SJSA1 (cell line): ENCODE results near the gene OXLD1. TPM values are rescaled to one million over a fixed set of nuclear protein-coding genes. Genes with fewer than 3 reads are reported as not detected.

Experiments
- DNase-seq, 2 experiments: peaks; one replicate each; pipeline ENCODE4 v3.0.0-alpha.2; 2015 to 2020; ENCODE audit warnings: low spot score in 2 of 2, low read depth in 1 of 2
- H3K27ac ChIP-seq: fragments of 250-450 bp; sonication (Bioruptor Pico); 2 replicates; pipeline ENCODE4 v1.5.1; 2020; ENCODE audit warnings: mild to moderate bottlenecking, moderate library complexity
- H3K27me3 ChIP-seq: fragments of 250-450 bp; sonication (Bioruptor Pico); replicated peaks from 2 replicates; pipeline ENCODE4 v1.5.1; 2020; ENCODE audit warnings: mild to moderate bottlenecking, moderate library complexity
- H3K36me3 ChIP-seq: fragments of 250-450 bp; sonication (Bioruptor Pico); 2 replicates; pipeline ENCODE4 v1.5.1; 2020; ENCODE audit warnings: mild to moderate bottlenecking
- H3K4me1 ChIP-seq: fragments of 250-450 bp; sonication (Bioruptor Pico); replicated peaks from 2 replicates; pipeline ENCODE4 v1.6.1; 2021; ENCODE audit warnings: mild to moderate bottlenecking
- H3K4me3 ChIP-seq: fragments of 250-450 bp; sonication (Bioruptor Pico); 2 replicates; pipeline ENCODE4 v1.5.1; 2020; ENCODE audit warnings: mild to moderate bottlenecking
- H3K9me3 ChIP-seq: fragments of 250-450 bp; sonication (Bioruptor Pico); replicated peaks from 2 replicates; pipeline ENCODE4 v1.5.1; 2020; ENCODE audit warnings: mild to moderate bottlenecking
- total RNA-seq: library from RNA; depleted of rRNA; stranded (reverse); fragments of >200 nt; shearing (Covaris generic); gene quantifications from 2 replicates; pipeline ENCODE4 v1.2.3, GENCODE V29; 2014

OXLD1 gene
- total RNA-seq, 1 experiment from 2014 or later = 49.7 TPM

- H3K4me3 ChIP-seq = no peak overlapping the region
- H3K4me1 ChIP-seq = peaks cover 12% of the 10 kb centered on the region
- H3K9me3 ChIP-seq = no peaks in the 10 kb centered on the region
- no peaks in the 10 kb centered on the region for H3K27me3 ChIP-seq
- DNase-seq = no peak
- no peak overlapping the region for H3K27ac ChIP-seq
- peaks cover 25% of the 10 kb centered on the region for H3K36me3 ChIP-seq
Observed at GRCh38 chr17:81662002-81662401, 4.4 kb downstream of the OXLD1 start.

DNA sequence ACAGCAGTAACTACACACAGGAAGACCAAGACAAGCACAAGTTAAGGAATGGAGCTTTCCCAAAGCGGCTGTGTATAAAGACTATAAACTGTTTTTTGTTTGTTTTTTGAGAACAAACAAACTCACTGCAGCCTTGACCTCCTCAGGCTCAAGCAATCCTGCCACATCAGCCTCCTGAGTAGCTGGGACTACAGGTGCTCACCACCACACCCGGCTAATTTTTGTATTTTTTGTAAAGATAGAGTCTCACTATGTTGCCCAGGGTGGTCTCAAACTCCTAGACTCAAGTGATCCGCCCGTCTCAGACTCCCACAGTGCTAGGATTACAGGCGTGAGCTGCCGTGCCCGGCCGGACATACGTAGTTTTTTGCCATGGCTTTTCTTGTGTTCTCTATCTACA is 6.0 kb downstream of the OXLD1 start:
- Histone ChIP-seq H3K9me3 (no peaks in the 10 kb centered on the region), H3K27me3 (no peaks in the 10 kb centered on the region), H3K4me3 (no peak overlapping the region), H3K4me1 (peaks cover 6% of the 10 kb centered on the region), H3K36me3 (peaks cover 15% of the 10 kb centered on the region), H3K27ac (no peak overlapping the region)
- DNase-seq = no peak

- H3K4me3 ChIP-seq = no peak overlapping the region
- no peaks in the 10 kb centered on the region for H3K27me3 ChIP-seq
- H3K4me1 ChIP-seq = no peaks in the 10 kb centered on the region
- H3K36me3 ChIP-seq = peaks cover under 1% of the 10 kb centered on the region; the same call in 1 of the 2 replicates
- H3K27ac ChIP-seq = no peak overlapping the region
- no peaks in the 10 kb centered on the region for H3K9me3 ChIP-seq
- no peak for DNase-seq
Observed at GRCh38 chr17:81659038-81659437, 7.4 kb downstream of the OXLD1 start.

DNA sequence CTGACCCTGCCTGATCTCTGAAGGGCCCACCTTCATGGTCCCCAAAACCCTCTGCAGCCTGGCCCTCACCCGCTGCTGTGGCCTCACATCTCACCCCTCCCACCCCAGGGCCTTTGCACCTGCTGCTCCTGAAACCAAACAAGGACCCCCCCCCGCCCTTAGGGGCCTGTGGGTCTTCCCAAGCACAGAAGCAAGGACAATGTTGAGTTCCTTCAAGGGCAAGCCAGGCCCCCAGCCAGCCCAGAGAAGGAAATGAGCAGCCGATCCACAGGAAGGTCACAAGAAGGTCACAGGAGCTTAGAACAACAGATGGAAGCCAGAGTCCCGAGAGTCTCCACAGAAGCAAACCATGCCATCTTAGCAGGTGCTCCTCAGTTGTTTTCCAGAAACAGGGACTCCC is 9.6 kb downstream of the OXLD1 start:
- Histone ChIP-seq H3K4me1 (no peaks in the 10 kb centered on the region), H3K27me3 (no peaks in the 10 kb centered on the region), H3K4me3 (no peak overlapping the region), H3K9me3 (no peaks in the 10 kb centered on the region), H3K36me3 (no peaks in the 10 kb centered on the region), H3K27ac (no peak overlapping the region)
- no peak for DNase-seq

GRCh38 chr17:81656118-81656743 is 10.2 kb downstream of the OXLD1 start, which contains the start of gene PDE6G:
PDE6G (minus strand) TSS chr17:81656542; CDS start chr17:81653305, 3,237 bp downstream.
- Histone ChIP-seq H3K27ac (no peak within 1 kb of the TSS), H3K36me3 (no peaks in the 10 kb centered on the region), H3K4me3 (no peak within 1 kb of the TSS), H3K9me3 (no peaks in the 10 kb centered on the region), H3K4me1 (no peaks in the 10 kb centered on the region), H3K27me3 (no peaks in the 10 kb centered on the region)
- DNase-seq = no peak

DNA sequence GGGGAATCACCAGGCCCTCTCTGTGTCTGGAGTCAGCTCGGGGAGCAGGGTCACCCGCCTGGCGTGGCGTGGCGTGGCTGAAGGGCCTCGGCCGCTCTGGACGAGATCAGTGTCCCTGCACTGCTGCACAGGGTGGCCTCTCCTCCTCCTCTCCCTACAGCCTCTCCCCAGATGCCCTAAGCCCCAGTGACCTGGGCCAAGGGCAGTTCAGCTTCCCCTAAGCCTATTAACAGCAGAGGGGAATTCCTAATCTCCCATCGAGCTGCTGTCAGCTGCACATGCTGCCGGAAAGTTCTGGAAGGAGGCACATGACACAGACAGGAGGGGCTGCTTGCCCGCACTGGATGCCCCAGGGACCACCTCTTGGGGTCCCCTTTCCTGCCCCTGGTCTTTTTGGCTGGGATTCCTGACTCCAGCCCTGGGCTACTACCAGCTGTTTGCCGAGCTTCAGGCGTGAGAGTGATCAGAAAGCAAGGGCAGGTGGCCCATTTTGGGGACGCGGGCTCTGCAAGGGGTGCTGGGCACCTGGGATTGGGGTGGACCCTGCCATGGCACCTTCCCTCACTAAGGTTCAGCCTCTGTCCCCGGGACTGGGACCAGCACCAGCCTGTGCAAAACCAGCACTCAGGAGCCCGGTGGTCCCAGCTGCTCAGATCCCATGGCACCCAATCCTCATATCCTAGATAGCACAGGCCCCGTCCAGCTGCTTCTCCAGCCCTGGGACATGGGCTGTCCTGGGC is 10.9 kb downstream of the OXLD1 start:
- no peak overlapping the region for H3K4me3 ChIP-seq
- no peaks in the 10 kb centered on the region for H3K36me3 ChIP-seq
- no peaks in the 10 kb centered on the region for H3K27me3 ChIP-seq
- H3K9me3 ChIP-seq = no peaks in the 10 kb centered on the region
- no peak for DNase-seq
- H3K27ac ChIP-seq = no peak overlapping the region
- H3K4me1 ChIP-seq = no peaks in the 10 kb centered on the region

DNA sequence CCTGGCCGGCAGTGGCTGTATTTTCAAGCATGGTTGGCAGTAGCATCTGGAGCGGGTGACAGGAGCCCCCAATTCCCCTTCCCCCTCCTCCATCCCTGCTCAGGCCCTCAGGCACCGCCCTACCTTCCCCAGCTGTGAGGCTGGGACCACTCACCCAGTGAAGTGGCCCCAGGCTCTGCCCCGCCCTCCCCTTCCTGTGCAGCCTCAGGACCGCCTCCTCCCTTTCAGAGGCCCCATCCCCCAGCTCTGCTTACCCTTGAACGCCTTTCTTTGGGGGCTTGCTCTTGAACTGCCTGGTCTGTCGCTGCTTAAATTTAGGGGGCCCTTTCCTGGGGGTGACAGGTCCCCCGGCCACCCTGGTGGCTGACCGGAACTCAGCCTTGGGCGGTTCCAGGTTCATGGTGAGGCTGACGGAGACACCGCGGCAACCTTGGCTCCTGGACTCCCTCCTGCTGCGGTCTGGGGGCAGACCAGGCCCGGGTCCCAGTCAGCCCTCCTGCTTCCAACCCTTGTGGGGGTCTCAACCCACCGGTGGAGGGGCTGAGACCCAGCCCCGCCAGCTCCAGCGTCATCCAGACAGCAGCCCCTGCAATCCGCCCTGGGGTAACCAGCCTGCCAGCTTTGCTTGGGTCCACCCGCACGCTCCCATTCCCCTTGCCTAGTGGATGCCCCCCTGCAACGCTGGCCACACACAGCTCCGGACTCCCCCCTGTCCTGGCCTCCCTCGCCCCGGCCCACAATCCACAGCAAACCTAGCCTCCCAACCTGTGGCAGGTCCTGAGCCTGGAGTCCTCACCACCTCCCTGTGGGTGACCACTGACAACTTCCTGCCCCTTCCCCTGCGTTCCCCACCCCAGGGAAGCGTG is 13.3 kb downstream of the OXLD1 start:
- Histone ChIP-seq H3K27me3 (peaks cover 11% of the 10 kb centered on the region), H3K36me3 (no peaks in the 10 kb centered on the region), H3K4me1 (peaks cover 2% of the 10 kb centered on the region; the same call in 1 of the 2 replicates), H3K4me3 (no peak overlapping the region), H3K27ac (no peak overlapping the region), H3K9me3 (peaks cover 16% of the 10 kb centered on the region)
- no peak for DNase-seq

- Histone ChIP-seq H3K9me3 (peaks cover 21% of the 10 kb centered on the region), H3K4me1 (peaks cover 7% of the 10 kb centered on the region; the same call in 1 of the 2 replicates), H3K27ac (no peak overlapping the region), H3K27me3 (peaks cover 26% of the 10 kb centered on the region), H3K4me3 (no peak overlapping the region), H3K36me3 (no peaks in the 10 kb centered on the region)
- peak; percentile 36 to 74 for DNase-seq
Observed at GRCh38 chr17:81651692-81652091, 14.7 kb downstream of the OXLD1 start.

GRCh38 chr17:81650951-81651350 is 15.5 kb downstream of the OXLD1 start:
- peaks cover 21% of the 10 kb centered on the region for H3K9me3 ChIP-seq
- no peak overlapping the region for H3K4me3 ChIP-seq
- no peak for DNase-seq
- no peak overlapping the region for H3K27ac ChIP-seq
- H3K27me3 ChIP-seq = peaks cover 27% of the 10 kb centered on the region
- peaks cover 7% of the 10 kb centered on the region; the same call in 1 of the 2 replicates for H3K4me1 ChIP-seq
- no peaks in the 10 kb centered on the region for H3K36me3 ChIP-seq

GRCh38 chr17:81648707-81649085 is 17.7 kb downstream of the OXLD1 start:
- Histone ChIP-seq H3K4me1 (peaks cover 7% of the 10 kb centered on the region; the same call in 1 of the 2 replicates), H3K27me3 (peaks cover 32% of the 10 kb centered on the region)

DNA sequence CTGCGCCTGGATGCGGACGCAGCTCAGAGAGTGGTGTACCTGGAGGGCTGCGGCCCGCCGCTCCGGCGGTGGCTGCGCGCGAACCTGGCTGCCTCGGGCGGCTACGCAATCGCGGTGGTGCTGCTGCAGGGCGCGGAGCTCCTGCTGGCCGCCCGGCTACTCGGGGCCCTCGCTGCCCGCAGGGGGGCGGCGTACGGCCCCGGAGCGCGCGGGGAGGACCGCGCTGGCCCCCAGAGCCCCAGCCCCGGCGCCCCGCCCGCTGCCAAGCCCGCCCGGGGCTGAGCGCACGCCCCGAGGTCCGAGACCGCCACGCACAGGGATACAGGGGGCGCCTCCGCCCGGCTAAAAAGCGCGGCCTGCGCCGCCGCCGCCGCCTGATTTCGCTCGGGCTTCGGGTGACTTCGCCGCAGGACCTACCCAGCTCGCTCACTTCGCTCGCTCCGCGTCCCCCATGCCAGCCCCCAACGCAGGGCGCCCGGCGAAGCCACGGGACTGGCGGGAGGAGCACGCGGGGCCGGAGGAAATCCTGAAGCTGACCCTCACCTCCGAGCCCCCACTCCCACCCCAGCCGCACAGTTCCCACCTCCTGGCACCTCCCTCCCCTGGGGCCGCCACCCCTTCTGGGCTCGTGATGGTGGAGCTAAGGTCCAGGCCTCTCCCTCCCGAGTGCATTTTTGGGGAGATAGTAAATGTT is 18.2 kb downstream of the OXLD1 start:
- H3K27me3 ChIP-seq = peaks cover 32% of the 10 kb centered on the region
- H3K27ac ChIP-seq = no peak overlapping the region
- H3K4me3 ChIP-seq = no peak overlapping the region
- no peak for DNase-seq
- H3K4me1 ChIP-seq = peaks cover 7% of the 10 kb centered on the region; the same call in 1 of the 2 replicates
- H3K9me3 ChIP-seq = peaks cover 21% of the 10 kb centered on the region
- H3K36me3 ChIP-seq = no peaks in the 10 kb centered on the region

More at GRCh38 chr17:81648707-81649085, 17.7 kb downstream of the OXLD1 start:
- Histone ChIP-seq H3K36me3 (no peaks in the 10 kb centered on the region), H3K4me3 (no peak overlapping the region), H3K27ac (no peak overlapping the region), H3K9me3 (peaks cover 21% of the 10 kb centered on the region)
- DNase-seq = no peak

DNA sequence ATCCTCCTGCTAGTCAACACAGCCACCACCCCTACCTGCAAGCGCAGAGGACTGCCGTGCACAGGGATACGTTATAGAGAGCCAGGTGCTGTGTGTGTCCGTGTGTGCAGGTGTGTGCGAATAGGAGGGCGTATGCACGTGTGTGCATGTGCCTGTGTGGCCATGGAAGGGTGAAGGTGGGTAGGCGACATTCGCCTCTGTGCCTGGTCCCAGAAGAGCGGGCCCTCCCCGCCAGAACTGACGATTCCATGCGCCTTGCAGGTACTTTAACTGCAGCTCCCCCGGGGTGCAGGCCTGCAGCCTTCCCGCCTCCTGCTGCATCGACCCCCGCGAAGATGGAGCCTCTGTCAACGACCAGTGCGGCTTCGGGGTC is 18.8 kb downstream of the OXLD1 start:
- Histone ChIP-seq H3K4me3 (no peak overlapping the region), H3K27me3 (peaks cover 32% of the 10 kb centered on the region), H3K27ac (no peak overlapping the region), H3K4me1 (peaks cover 7% of the 10 kb centered on the region), H3K36me3 (no peaks in the 10 kb centered on the region), H3K9me3 (peaks cover 21% of the 10 kb centered on the region)
- no peak for DNase-seq

- Histone ChIP-seq H3K4me3 (no peak overlapping the region), H3K27me3 (peaks cover 32% of the 10 kb centered on the region), H3K27ac (no peak overlapping the region), H3K4me1 (peaks cover 13% of the 10 kb centered on the region), H3K9me3 (peaks cover 21% of the 10 kb centered on the region), H3K36me3 (no peaks in the 10 kb centered on the region)
- no peak for DNase-seq
Observed at GRCh38 chr17:81646869-81647600, 19.4 kb downstream of the OXLD1 start.
